ENCODE results near the gene HESX1. TPM values are rescaled to one million over a fixed set of nuclear protein-coding genes. Genes with fewer than 3 reads are reported as not detected.

HESX1 gene
- total RNA-seq, 1 donor from 2014 or later: not detected

- intact Hi-C loops (cut with DNase I): no loop called here
- DNase-seq: peak; percentile 63
- peak; percentile 73 for ATAC-seq (ENCODE audit: poor library complexity)
These were observed 47.3 kb downstream of the HESX1 start for GRCh38 chr3:57152151-57153143.

GRCh38 chr3:57151749-57152148, 48.0 kb downstream of the HESX1 start:
- no peak for DNase-seq
- peak; percentile 8 for ATAC-seq (ENCODE audit: poor library complexity)
- intact Hi-C loops (cut with DNase I): no loop called here

GRCh38 chr3:57151021-57151449, 48.7 kb downstream of the HESX1 start:
- ATAC-seq (ENCODE audit: poor library complexity) (peak; percentile 30), DNase-seq (no peak)
- intact Hi-C loops (cut with DNase I): no loop called here

- ATAC-seq (ENCODE audit: poor library complexity) (no peak), DNase-seq (no peak)
- intact Hi-C loops (cut with DNase I): no loop called here
These were observed 49.6 kb downstream of the HESX1 start for GRCh38 chr3:57150113-57150581.

Other genes starting within 250 kb of the HESX1 start
- gene SPATA12, start 139.3 kb downstream of the HESX1 start, total RNA-seq: not detected
- 5.0 TPM for gene IL17RD, start 34.6 kb downstream of the HESX1 start, total RNA-seq
- 42.9 TPM for gene APPL1, start 27.8 kb upstream of the HESX1 start, total RNA-seq
- gene ASB14, start 92.7 kb upstream of the HESX1 start, total RNA-seq: 13.4 TPM

All from Right ventricle myocardium superior (tissue), 1 donor.